Gastroesophageal sphincter (tissue), 3 donors: ENCODE measurements around the gene RASL10B.

Experiments used
- CTCF ChIP-seq, 4 experiments: fragments of 200-600 bp in 2 of 4; fragments of 450-650 bp in 2 of 4; sonication (generic) in 1 of 4; IDR thresholded peaks; one replicate each; pipeline ENCODE4 v1.5.1; 2017 to 2019; ENCODE audit warnings: antibody characterized with exemption in 4 of 4, mild to moderate bottlenecking in 2 of 4, moderate library complexity in 2 of 4
- POLR2AphosphoS5 ChIP-seq: sonication (generic); formaldehyde crosslinking; IDR thresholded peaks from one replicate; pipeline ENCODE4 v1.6.1; 2017; ENCODE audit warnings: antibody characterized with exemption

- TF ChIP-seq CTCF (IDR thresholded peaks at IDR 0.05), result no peak
- TF ChIP-seq POLR2AphosphoS5, result no peak
These were observed 12.3 kb downstream of the RASL10B start for GRCh38 chr17:35743626-35744328.
